K562 (cell line): Measurements from ENCODE around the gene COQ2. TPM values are rescaled to one million over a fixed set of nuclear protein-coding genes. Genes with fewer than 3 reads are reported as not detected.

Source experiments
- ATAC-seq: fragments of 200-7000 bp; cut with Tn5 transposase; 3 replicates; pipeline ENCODE4 v1.9.1; 2020; ENCODE audit warnings: moderate library complexity
- BruUV-seq: library from RNA; stranded (reverse); fragments of 400-500 nt; replicated peaks from 2 replicates; lab custom pipeline; 2021; lab: Mats Ljungman, UMichigan
- CTCF ChIA-PET: fragments of 300-600 bp; formaldehyde crosslinking; extraction: SDS; loops from one replicate; lab custom pipeline; 2021; ENCODE audit warnings: low intra/inter-chr PET ratio; lab: Yijun Ruan, JAX
- POLR2A ChIA-PET: fragments of 300-600, 350-650 bp; sonication (Branson Sonifier 250); formaldehyde crosslinking; extraction: SDS; loops from one replicate; lab custom pipeline; 2021; ENCODE audit warnings: antibody characterized with exemption, inconsistent platforms; lab: Yijun Ruan, JAX
- DNase-seq, 4 experiments: peaks; one replicate each; pipeline versions ENCODE4 v3.0.0 to v3.0.0-alpha.2; 2011 to 2018; ENCODE audit warnings: low spot score in 3 of 4, mixed read lengths in 3 of 4; ENCODE audit errors: extremely low read depth in 1 of 4
- FAIRE-seq: peaks from 2 replicates; lab custom pipeline; 2011; peaks lifted over from hg19 to GRCh38; lab: Jason Lieb, UNC
- H2AFZ ChIP-seq: 2 replicates; pipeline ENCODE4 v1.6.0; 2011; ENCODE audit warnings: low read depth, low read length, control low read depth, inconsistent platforms
- H3K27ac ChIP-seq: fragments of 200-600 bp; 3 replicates; pipeline ENCODE4 v1.8.0; 2011; ENCODE audit warnings: low read depth, mild to moderate bottlenecking, control low read depth, inconsistent platforms, low read length, moderate library complexity, mixed read lengths; ENCODE audit errors: extremely low read depth
- H3K27me3 ChIP-seq, 2 experiments: fragments of 300-600 bp in 1 of 2; 2 replicates in 1 of 2; 3 replicates in 1 of 2; pipeline versions ENCODE4 v1.6.0 to v1.8.0; 2011; ENCODE audit warnings: inconsistent platforms in 2 of 2, low read length in 2 of 2, mild to moderate bottlenecking in 1 of 2, mixed read lengths in 1 of 2, moderate library complexity in 1 of 2; ENCODE audit not compliant: control insufficient read depth in 2 of 2, insufficient read depth in 2 of 2
- H3K36me3 ChIP-seq: fragments of 300-600 bp; 3 replicates; pipeline ENCODE4 v1.8.0; 2011; ENCODE audit warnings: mild to moderate bottlenecking, low read length, inconsistent platforms; ENCODE audit not compliant: control insufficient read depth, insufficient read depth
- H3K4me1 ChIP-seq, 2 experiments: fragments of 200-600 bp in 1 of 2; replicated peaks in 1 of 2; 2 replicates in 1 of 2; 3 replicates in 1 of 2; pipeline versions ENCODE4 v1.5.1 to v1.8.0; 2011; ENCODE audit warnings: inconsistent platforms in 2 of 2, low read length in 2 of 2, mild to moderate bottlenecking in 1 of 2, mixed read lengths in 1 of 2, moderate library complexity in 1 of 2; ENCODE audit not compliant: control insufficient read depth in 2 of 2, insufficient read depth in 2 of 2
- H3K4me2 ChIP-seq: 2 replicates; pipeline ENCODE4 v1.6.1; 2011; ENCODE audit warnings: low read length, control low read depth, inconsistent platforms, mixed read lengths; ENCODE audit not compliant: insufficient read depth
- H3K4me3 ChIP-seq: fragments of 200-600 bp; sonication (generic), shearing (Covaris generic); 2 replicates; pipeline ENCODE4 v1.5.1; 2016; ENCODE audit warnings: control low read depth, inconsistent platforms
- H3K79me2 ChIP-seq: fragments of 200-600 bp; 3 replicates; pipeline ENCODE4 v1.8.0; 2011; ENCODE audit warnings: low read length, inconsistent platforms; ENCODE audit not compliant: control insufficient read depth, insufficient read depth
- H3K9ac ChIP-seq, 2 experiments: 2 replicates each; pipeline versions ENCODE4 v1.6.0 to v1.6.1; 2011; ENCODE audit warnings: low read depth in 2 of 2, low read length in 2 of 2, control low read depth in 1 of 2, inconsistent platforms in 1 of 2, mild to moderate bottlenecking in 1 of 2, mixed read lengths in 1 of 2; ENCODE audit not compliant: insufficient read depth in 1 of 2
- H3K9me1 ChIP-seq: one replicate; pipeline ENCODE4 v1.6.0; 2011; ENCODE audit warnings: inconsistent platforms, mild to moderate bottlenecking, low read length, moderate library complexity; ENCODE audit not compliant: control insufficient read depth, insufficient read depth
- H3K9me3 ChIP-seq: replicated peaks from 2 replicates; pipeline ENCODE4 v1.5.1; 2011; ENCODE audit warnings: low read depth, low read length, inconsistent platforms; ENCODE audit not compliant: control insufficient read depth, insufficient read depth
- H4K20me1 ChIP-seq: replicated peaks from 2 replicates; pipeline ENCODE4 v1.6.1; 2011; ENCODE audit warnings: low read length, inconsistent platforms, mixed read lengths; ENCODE audit not compliant: control insufficient read depth, insufficient read depth
- CBFA2T3 ChIP-seq: fragments of 450-650 bp; IDR thresholded peaks from 2 replicates; pipeline ENCODE4 v1.6.1; 2017
- E2F6 ChIP-seq, 2 experiments: IDR thresholded peaks; 2 replicates each; pipeline ENCODE4 v1.6.1; 2011; ENCODE audit warnings: borderline replicate concordance in 1 of 2, control low read depth in 1 of 2, low read depth in 1 of 2, low read length in 1 of 2, mild to moderate bottlenecking in 1 of 2, mixed read lengths in 1 of 2, moderate library complexity in 1 of 2; ENCODE audit not compliant: insufficient read depth in 1 of 2, insufficient read length in 1 of 2, poor library complexity in 1 of 2, severe bottlenecking in 1 of 2; ENCODE audit errors: extremely low read depth in 1 of 2
- NRF1 ChIP-seq, 2 experiments: fragments of 450-650 bp; IDR thresholded peaks in 1 of 2; conservative IDR thresholded peaks in 1 of 2; 2 replicates each; pipeline ENCODE4 v1.6.1; 2014; ENCODE audit warnings: mild to moderate bottlenecking in 2 of 2
- SMAD1 ChIP-seq: fragments of 150-350 bp; IDR thresholded peaks from 2 replicates; pipeline ENCODE4 v1.6.1; 2014; ENCODE audit warnings: low read length, low read depth; ENCODE audit not compliant: partially characterized antibody
- SRSF7 ChIP-seq: fragments of 200-400 bp; formaldehyde crosslinking; optimal IDR thresholded peaks from 2 replicates; pipeline ENCODE3; 2017; ENCODE audit warnings: mild to moderate bottlenecking, low read depth, low read length
- TAL1 ChIP-seq: fragments of 450-650 bp; IDR thresholded peaks from 2 replicates; pipeline ENCODE4 v1.6.1; 2016; ENCODE audit warnings: mild to moderate bottlenecking
- TCF3 ChIP-seq: sonication (generic); formaldehyde crosslinking; IDR thresholded peaks from 2 replicates; pipeline ENCODE4 v1.4.0; 2020; ENCODE audit warnings: mild to moderate bottlenecking, missing genetic modification reagents
- ZNF280B ChIP-seq: fragments of 250-450 bp; sonication (Bioruptor Pico); IDR thresholded peaks from 2 replicates; pipeline ENCODE4 v1.5.1; 2021; ENCODE audit warnings: mild to moderate bottlenecking
- ZNF584 ChIP-seq: fragments of 200-800 bp; sonication (Bioruptor generic); IDR thresholded peaks from 2 replicates; pipeline ENCODE4 v1.6.1; 2016; ENCODE audit warnings: low read depth, mild to moderate bottlenecking, missing genetic modification characterization, missing compliant biosample characterization
- ZNF655 ChIP-seq: fragments of 250-450 bp; sonication (Bioruptor Pico); IDR thresholded peaks from 2 replicates; pipeline ENCODE4 v1.5.0; 2021
- WGBS: fragments of 100-300 bp; shearing (Covaris generic); methylation state at CpG from one replicate; pipeline ENCODE4 v1.1.6; 2016; ENCODE audit warnings: low coverage, mixed read lengths; ENCODE audit not compliant: insufficient coverage; ENCODE audit errors: missing lambda C conversion rate; 5-methylcytosine and 5-hydroxymethylcytosine counted together
- in situ Hi-C: fragments of 300-500 bp; cut with MboI; formaldehyde crosslinking; loops from 4 replicates; pipeline ENCODE4 v1.15.0; 2018; ENCODE audit warnings: inconsistent platforms, mixed read lengths
- intact Hi-C: fragments of 100-400 bp; cut with micrococcal nuclease; formaldehyde crosslinking; loops from 2 replicates; pipeline ENCODE4 v1.14.2; 2022
- polyA plus RNA-seq, 8 experiments: library from polyadenylated mRNA; depleted of rRNA in 4 of 8; stranded (reverse) in 5 of 8; unstranded in 3 of 8; fragments of >200 nt; fragmentation: Nextera tagmentation in 2 of 8; fragmentation: Illumina TruSeq in 1 of 8; extraction: Ambion mirVana in 2 of 8; extraction: Trizol in 1 of 8; gene quantifications; 2 replicates each; pipeline versions ENCODE4 v1.2.1 to v1.2.3, GENCODE V29; 2011 to 2014; ENCODE audit warnings: inconsistent platforms in 1 of 8, missing spikeins in 1 of 8
- total RNA-seq, 7 experiments: library from RNA; depleted of rRNA in 6 of 7; stranded (reverse); fragments of >200 nt in 6 of 7; fragmentation: Illumina TruSeq in 2 of 7; extraction: Trizol in 2 of 7; gene quantifications; 2 replicates each; pipeline versions ENCODE4 v1.2.1 to v1.2.3, GENCODE V29; 2011 to 2021; ENCODE audit warnings: low replicate concordance in 1 of 7

COQ2 gene
- total and polyA plus RNA-seq, 9 of the 15 experiments (the other 6 are each of a cell fraction or from before 2014, with no cell fraction given) = 1.9 to 13.5 (median 11.8) TPM

- TF ChIP-seq SMAD1 = peak; percentile 51
- TF ChIP-seq ZNF584 (CRISPR knock-in tag) = no peak
- TF ChIP-seq ZNF655 = no peak
- no peak for TF ChIP-seq E2F6 (IDR thresholded peaks at IDR 0.05; ENCODE audit: borderline replicate concordance in 1 of 2, extremely low read depth in 1 of 2, insufficient read depth in 1 of 2, insufficient read length in 1 of 2, low read depth in 1 of 2, low read length in 1 of 2, poor library complexity in 1 of 2, severe bottlenecking in 1 of 2)
- no peak for TF ChIP-seq NRF1 (conservative IDR thresholded peaks at IDR 0.05 in 1 of 2, IDR thresholded peaks at IDR 0.05 in 1 of 2)
Observed at GRCh38 chr4:83238393-83239248, 46.0 kb downstream of the COQ2 start (continued).

- FAIRE-seq = no peak
- intact Hi-C loops = no loop called here
Observed at GRCh38 chr4:83237591-83237990, 47.0 kb downstream of the COQ2 start.

More at GRCh38 chr4:83237591-83237990, 47.0 kb downstream of the COQ2 start:
- H3K27me3 ChIP-seq = peaks cover 0 to 3% of the 10 kb centered on the region in 2 experiments; a peak in 1 of 5 replicates
- TF ChIP-seq ZNF280B (CRISPR knock-in tag) (no peak), SRSF7 (no peak), TCF3 (CRISPR knock-in tag) (peak; percentile 25; the same call in 1 of the 2 replicates), TAL1 (peak; percentile 28; the same call in 1 of the 2 replicates), CBFA2T3 (peak; percentile 30; the same call in 1 of the 2 replicates)
- H3K4me2 ChIP-seq = no peak overlapping the region
- H3K9me3 ChIP-seq = no peaks in the 10 kb centered on the region
- 7% methylated on average over 2 of the region's 2 CpGs for WGBS
- H3K4me3 ChIP-seq = no peak overlapping the region
- H4K20me1 ChIP-seq = no peaks in the 10 kb centered on the region
- no peaks in the 10 kb centered on the region for H3K79me2 ChIP-seq
- BruUV-seq = no TSS peak
- DNase-seq (peak in 1 of 4 experiments; percentile 14), ATAC-seq (peak; percentile 63)
- peaks cover 0 to 7% of the 10 kb centered on the region in 2 experiments; a peak in 2 of 5 replicates for H3K4me1 ChIP-seq
- H3K36me3 ChIP-seq = no peaks in the 10 kb centered on the region
- POLR2A ChIA-PET = no interaction called here
- in situ Hi-C loops = no loop called here
- no peak overlapping the region for H3K27ac ChIP-seq
- H2AFZ ChIP-seq = no peak overlapping the region
- CTCF ChIA-PET = no interaction called here
- H3K9me1 ChIP-seq = no peaks in the 10 kb centered on the region
- H3K9ac ChIP-seq = no peak overlapping the region
